Measurements from ENCODE around the gene GDPGP1. TPM values are rescaled to one million over a fixed set of nuclear protein-coding genes. Genes with fewer than 3 reads are reported as not detected.
"Not testable (repeated sequence)": the region's sequence is repeated elsewhere in the genome, so short reads cannot be mapped to it uniquely, and the experiment has no call there.

GDPGP1 gene
- polyA plus RNA-seq, 1 experiment = 4.8 TPM

DNA sequence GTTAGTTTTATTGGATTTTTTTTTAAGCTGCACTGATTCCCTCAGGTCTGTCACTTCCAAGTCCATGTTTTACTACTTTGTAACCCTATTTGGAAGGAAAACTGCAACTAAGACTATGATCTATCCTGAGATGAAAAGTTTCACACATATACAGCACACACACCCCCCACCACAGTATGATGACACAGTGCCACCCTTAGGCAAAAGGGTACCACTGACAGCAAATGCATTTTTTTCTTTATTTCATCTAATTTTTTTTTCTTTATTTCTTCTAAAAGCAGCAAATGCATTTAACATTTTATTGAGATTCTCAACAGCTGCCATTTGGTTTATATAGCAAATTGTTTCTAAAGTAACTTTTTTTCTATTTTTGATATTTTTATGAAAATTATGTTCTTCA lies 52.7 kb downstream of the GDPGP1 start:
- ChIA-PET POLR2A (no interaction called here), CTCF (interaction anchor here (0.7 to 2.5 kb wide), 3 partner anchors 14 to 826 kb away, joined by 3 to 6 read pairs (median 3); no protein-coding TSS in a partner anchor)
- Histone ChIP-seq H3K27me3 (ENCODE audit: control insufficient read depth, insufficient read depth, low read length) (no peaks in the 10 kb centered on the region), H3K36me3 (ENCODE audit: control insufficient read depth, insufficient read depth, low read length) (no peaks in the 10 kb centered on the region), H3K4me3 (ENCODE audit: low read depth, low read length) (no peak overlapping the region)
- DNase-seq (ENCODE audit: low read depth) = no peak
- TF ChIP-seq, protein P1, sequence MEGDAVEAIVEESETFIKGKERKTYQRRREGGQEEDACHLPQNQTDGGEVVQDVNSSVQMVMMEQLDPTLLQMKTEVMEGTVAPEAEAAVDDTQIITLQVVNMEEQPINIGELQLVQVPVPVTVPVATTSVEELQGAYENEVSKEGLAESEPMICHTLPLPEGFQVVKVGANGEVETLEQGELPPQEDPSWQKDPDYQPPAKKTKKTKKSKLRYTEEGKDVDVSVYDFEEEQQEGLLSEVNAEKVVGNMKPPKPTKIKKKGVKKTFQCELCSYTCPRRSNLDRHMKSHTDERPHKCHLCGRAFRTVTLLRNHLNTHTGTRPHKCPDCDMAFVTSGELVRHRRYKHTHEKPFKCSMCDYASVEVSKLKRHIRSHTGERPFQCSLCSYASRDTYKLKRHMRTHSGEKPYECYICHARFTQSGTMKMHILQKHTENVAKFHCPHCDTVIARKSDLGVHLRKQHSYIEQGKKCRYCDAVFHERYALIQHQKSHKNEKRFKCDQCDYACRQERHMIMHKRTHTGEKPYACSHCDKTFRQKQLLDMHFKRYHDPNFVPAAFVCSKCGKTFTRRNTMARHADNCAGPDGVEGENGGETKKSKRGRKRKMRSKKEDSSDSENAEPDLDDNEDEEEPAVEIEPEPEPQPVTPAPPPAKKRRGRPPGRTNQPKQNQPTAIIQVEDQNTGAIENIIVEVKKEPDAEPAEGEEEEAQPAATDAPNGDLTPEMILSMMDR (IDR thresholded peaks at IDR 0.05; ENCODE audit: insufficient read depth, low read depth, low read length) = peak; percentile 39

DNA sequence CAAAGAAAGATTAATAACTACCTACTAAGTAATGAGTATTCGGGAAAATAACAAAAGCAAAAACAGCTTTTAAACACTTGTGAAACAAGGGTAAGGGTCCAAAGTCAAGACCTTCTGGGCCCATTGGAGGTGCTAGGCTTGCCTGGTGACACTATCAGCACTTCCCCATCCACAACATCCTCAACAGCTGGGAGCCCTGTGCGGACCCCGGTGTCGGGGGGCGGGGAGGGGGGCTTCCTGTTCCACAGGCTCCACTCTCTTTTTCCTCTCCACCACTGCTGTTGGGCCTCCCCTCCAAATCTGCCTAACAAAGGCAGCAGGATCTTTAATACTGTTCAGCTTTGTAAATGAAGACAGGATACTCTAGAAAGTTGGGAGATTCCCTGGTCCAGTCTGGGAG lies 53.1 kb downstream of the GDPGP1 start:
- TF ChIP-seq, protein P1 (IDR thresholded peaks at IDR 0.05; ENCODE audit: insufficient read depth, low read depth, low read length) = no peak
- ChIA-PET POLR2A (no interaction called here), CTCF (interaction anchor here (1.2 to 2.5 kb wide), 2 partner anchors 14 to 33 kb away, joined by 3 to 6 read pairs; no protein-coding TSS in a partner anchor)
- Histone ChIP-seq H3K36me3 (ENCODE audit: control insufficient read depth, insufficient read depth, low read length) (no peaks in the 10 kb centered on the region), H3K4me3 (ENCODE audit: low read depth, low read length) (no peak overlapping the region), H3K27me3 (ENCODE audit: control insufficient read depth, insufficient read depth, low read length) (no peaks in the 10 kb centered on the region)
- DNase-seq (ENCODE audit: low read depth) = no peak

DNA sequence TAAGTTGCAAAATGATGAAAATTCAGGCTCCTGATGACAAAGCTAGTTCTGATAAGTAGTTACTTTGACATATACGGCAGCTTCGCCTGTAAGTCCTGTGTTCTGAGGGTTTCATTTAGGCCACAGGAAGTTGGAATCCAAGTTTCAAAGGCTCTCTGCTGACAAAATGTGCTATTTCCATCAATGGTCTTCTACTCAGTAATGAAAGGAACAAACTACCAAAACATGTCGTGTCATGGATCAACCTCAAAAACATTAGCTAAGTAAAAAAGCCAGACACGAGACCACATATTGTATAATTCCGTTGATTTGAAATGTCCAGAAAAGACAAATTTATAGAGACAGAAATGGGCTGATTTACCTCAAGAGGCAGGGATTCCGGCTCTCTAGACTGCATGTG lies 53.9 kb downstream of the GDPGP1 start:
- Histone ChIP-seq H3K4me3 (ENCODE audit: low read depth, low read length) (no peak overlapping the region), H3K27me3 (ENCODE audit: control insufficient read depth, insufficient read depth, low read length) (no peaks in the 10 kb centered on the region), H3K36me3 (ENCODE audit: control insufficient read depth, insufficient read depth, low read length) (no peaks in the 10 kb centered on the region)
- CTCF ChIA-PET = interaction anchor here (1.2 to 2.5 kb wide), 2 partner anchors 13 to 32 kb away, joined by 3 to 6 read pairs; no protein-coding TSS in a partner anchor
- TF ChIP-seq, protein P1 (IDR thresholded peaks at IDR 0.05; ENCODE audit: insufficient read depth, low read depth, low read length) = no peak
- no peak for DNase-seq (ENCODE audit: low read depth)
- POLR2A ChIA-PET = no interaction called here

DNA sequence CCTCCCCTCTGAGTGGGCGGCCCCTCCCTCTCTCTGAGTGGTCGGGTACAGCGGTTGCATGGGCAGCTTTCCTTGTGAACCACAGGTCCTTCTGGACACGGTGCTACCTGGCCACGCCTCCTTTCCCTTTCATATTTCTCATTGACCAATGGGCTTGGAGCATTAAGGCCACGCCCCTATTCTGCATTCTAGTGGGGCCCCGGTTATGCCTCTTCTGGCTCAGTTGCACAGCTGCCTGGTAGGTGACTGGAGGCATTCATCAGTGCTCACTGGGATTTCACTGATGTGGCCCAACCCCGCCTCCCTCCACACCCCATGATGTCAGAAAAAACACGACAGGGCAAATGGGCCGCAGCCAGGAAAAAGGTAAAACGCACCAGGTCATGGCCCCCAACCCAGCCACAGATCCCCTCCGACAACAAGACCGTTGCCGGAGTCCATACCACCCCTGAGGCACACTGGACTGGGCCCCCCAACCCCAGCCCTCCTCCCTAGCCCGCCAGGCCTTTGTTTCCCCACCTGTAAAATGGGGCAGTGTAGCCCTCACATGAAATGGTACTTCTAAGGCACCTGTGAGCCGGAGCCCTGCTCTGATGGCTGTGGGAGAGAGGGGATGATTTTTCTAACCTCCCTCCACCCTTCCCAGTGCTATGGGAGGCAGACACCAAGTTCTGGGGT lies 57.8 kb downstream of the GDPGP1 start:
- TF ChIP-seq, protein P1 (IDR thresholded peaks at IDR 0.05; ENCODE audit: insufficient read depth, low read depth, low read length) = no peak
- no peaks in the 10 kb centered on the region for H3K36me3 ChIP-seq (ENCODE audit: control insufficient read depth, insufficient read depth, low read length)
- H3K4me3 ChIP-seq (ENCODE audit: low read depth, low read length) = no peak overlapping the region
- no peaks in the 10 kb centered on the region for H3K27me3 ChIP-seq (ENCODE audit: control insufficient read depth, insufficient read depth, low read length)
- POLR2A ChIA-PET = no interaction called here
- DNase-seq (ENCODE audit: low read depth) = no peak
- CTCF ChIA-PET = interaction anchor here (0.6 to 4.2 kb wide), 4 partner anchors 9 to 1298 kb away, joined by 3 to 39 read pairs (median 18); no protein-coding TSS in a partner anchor

DNA sequence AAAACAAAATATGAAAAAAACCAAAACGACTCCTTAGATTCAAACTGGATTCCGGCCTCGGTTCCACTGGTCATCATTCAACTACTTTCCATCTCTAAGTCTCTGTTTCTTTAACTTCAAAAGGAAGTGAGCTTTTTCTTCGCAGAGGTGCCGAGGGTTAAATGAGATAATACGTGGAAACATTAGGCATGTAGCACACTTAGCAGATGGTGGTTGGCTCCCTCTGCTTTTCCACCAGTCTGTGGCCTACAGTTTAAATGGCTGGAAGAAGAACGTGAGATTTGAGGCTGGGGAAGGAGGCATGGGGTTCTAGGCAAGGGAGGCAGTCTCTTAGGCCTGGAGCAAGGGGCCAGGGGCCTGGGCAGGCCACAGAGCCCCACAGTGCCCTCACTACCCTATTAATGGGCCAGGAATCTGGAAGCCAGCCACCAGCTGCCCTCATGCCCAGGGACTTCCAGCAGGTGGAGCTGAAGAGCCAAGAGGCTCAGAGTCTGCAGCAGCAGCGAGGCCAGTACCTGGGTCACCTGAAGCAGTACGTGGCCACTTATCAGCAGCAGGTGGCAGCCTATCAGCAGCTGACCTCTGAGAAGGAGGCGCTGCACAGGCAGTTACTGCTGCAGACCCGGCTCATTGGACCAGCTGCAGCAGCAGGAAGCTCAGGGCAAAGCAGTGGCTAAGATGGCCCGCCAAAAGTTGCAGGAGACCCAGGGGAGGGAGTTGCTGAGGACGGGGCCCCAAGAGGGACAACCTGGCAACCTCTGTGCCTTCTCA lies 59.2 kb downstream of the GDPGP1 start:
- H3K36me3 ChIP-seq (ENCODE audit: control insufficient read depth, insufficient read depth, low read length); H3K27me3 ChIP-seq (ENCODE audit: control insufficient read depth, insufficient read depth, low read length); H3K4me3 ChIP-seq (ENCODE audit: low read depth, low read length); DNase-seq (ENCODE audit: low read depth): not testable (repeated sequence)
- TF ChIP-seq, protein P1 (IDR thresholded peaks at IDR 0.05; ENCODE audit: insufficient read depth, low read depth, low read length) = peak; percentile 88
- CTCF ChIA-PET = interaction anchor here (0.6 to 4.2 kb wide), 27 partner anchors 9 to 640 kb away, joined by 3 to 39 read pairs (median 4); partner anchors contain the start of genes FES, HDDC3 and SEMA4B
- POLR2A ChIA-PET = interaction anchor here (0.6 kb wide), 1 partner anchor 307 kb away, joined by 3 read pairs; no protein-coding TSS in a partner anchor
